Astrocyte of the cerebellum (primary cell): ENCODE data around the gene TRNP1.

ENCODE experiments used
- DNase-seq: peaks from one replicate; pipeline ENCODE4 v3.0.0-alpha.2; 2011; ENCODE audit warnings: low read depth
- H3K4me3 ChIP-seq: 2 replicates; pipeline ENCODE4 v1.5.1; 2011; ENCODE audit warnings: mild to moderate bottlenecking, low read depth, low read length, moderate library complexity
- CTCF ChIP-seq: IDR thresholded peaks from 2 replicates; pipeline ENCODE4 v1.5.1; 2012; ENCODE audit warnings: low read length, low read depth, moderate library complexity, mild to moderate bottlenecking; ENCODE audit errors: missing control alignments
- in situ Hi-C: cut with HindIII; loops from 2 replicates; pipeline ENCODE4 v1.10.0; 2017; ENCODE audit warnings: low sequenced_read_pairs

TRNP1 gene

GRCh38 chr1:26959270-26959669, 34.2 kb upstream of the TRNP1 start:
- no peak for TF ChIP-seq CTCF
- H3K4me3 ChIP-seq = no peak overlapping the region
- in situ Hi-C loops = no loop called here
- no peak for DNase-seq

GRCh38 chr1:26959722-26960624, 33.5 kb upstream of the TRNP1 start, which contains the start of gene KDF1:
Gene KDF1, minus strand, starts transcription at chr1:26960468. Its CDS starts 8,088 bp downstream, at chr1:26952380.
- DNase-seq = no peak
- in situ Hi-C loops = no loop called here
- peak within 1 kb of the TSS; percentile 23 for H3K4me3 ChIP-seq
- no peak for TF ChIP-seq CTCF

- DNase-seq = no peak
- no peak for TF ChIP-seq CTCF
- in situ Hi-C loops = no loop called here
- H3K4me3 ChIP-seq = no peak overlapping the region
Measured at GRCh38 chr1:26960625-26960966, 32.9 kb upstream of the TRNP1 start.

- in situ Hi-C loops = no loop called here
- no peak for TF ChIP-seq CTCF
- peak; percentile 57 for DNase-seq
Measured at GRCh38 chr1:26961826-26962225, 31.7 kb upstream of the TRNP1 start.

GRCh38 chr1:26965213-26965612, 28.3 kb upstream of the TRNP1 start:
- no peak for TF ChIP-seq CTCF
- in situ Hi-C loops = no loop called here
- no peak for DNase-seq
- no peak overlapping the region for H3K4me3 ChIP-seq

More at GRCh38 chr1:26961826-26962225, 31.7 kb upstream of the TRNP1 start:
- H3K4me3 ChIP-seq = no peak overlapping the region

- in situ Hi-C loops = no loop called here
- DNase-seq = no peak
- no peak for TF ChIP-seq CTCF
- no peak overlapping the region for H3K4me3 ChIP-seq
Measured at GRCh38 chr1:26965628-26966027, 27.9 kb upstream of the TRNP1 start.
